ENCODE data around the gene TOM1.

The TOM1 gene

DNA sequence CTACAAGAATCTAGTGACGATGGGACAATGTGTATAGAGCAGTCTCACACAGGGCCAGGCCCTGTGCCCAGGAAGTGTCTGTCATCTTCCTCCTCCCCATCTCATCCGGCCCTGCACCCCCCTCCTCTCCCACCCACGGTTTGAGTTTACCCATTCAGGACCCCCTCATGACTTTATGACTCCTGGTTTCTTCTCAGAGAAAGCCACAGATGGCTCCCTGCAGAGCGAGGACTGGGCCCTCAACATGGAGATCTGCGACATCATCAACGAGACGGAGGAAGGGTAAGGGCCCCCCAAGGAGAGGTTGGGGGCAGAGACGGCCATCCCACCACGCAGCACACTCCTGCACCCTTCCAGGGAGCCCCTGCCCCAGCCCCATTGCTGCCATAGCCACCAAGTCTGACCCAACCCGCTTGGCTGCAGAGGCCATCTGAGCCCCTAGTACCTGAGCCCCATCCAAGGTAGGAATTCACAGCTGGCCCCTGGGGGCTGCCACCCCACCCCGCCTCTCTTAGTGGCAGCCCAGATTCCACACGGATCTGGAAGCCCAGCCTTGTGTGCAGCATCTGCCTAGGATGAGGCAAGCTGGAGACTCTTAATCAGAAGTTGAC, 18.1 kb downstream of the TOM1 start:
- TF ChIP-seq FOXP2 (optimal IDR thresholded peaks at IDR 0.05; ENCODE audit: borderline replicate concordance, extremely low read depth, extremely low read length, insufficient read depth): no peak
- TF ChIP-seq POLR2AphosphoS5 (IDR thresholded peaks at IDR 0.05; ENCODE audit: low read depth, low read length): no peak
- TF ChIP-seq SIN3A (IDR thresholded peaks at IDR 0.05; ENCODE audit: borderline replicate concordance, insufficient read depth, low read length): no peak
- no peak for TF ChIP-seq TAF1 (IDR thresholded peaks at IDR 0.05; ENCODE audit: borderline replicate concordance, insufficient read depth, low read length)
- TF ChIP-seq, protein P1, sequence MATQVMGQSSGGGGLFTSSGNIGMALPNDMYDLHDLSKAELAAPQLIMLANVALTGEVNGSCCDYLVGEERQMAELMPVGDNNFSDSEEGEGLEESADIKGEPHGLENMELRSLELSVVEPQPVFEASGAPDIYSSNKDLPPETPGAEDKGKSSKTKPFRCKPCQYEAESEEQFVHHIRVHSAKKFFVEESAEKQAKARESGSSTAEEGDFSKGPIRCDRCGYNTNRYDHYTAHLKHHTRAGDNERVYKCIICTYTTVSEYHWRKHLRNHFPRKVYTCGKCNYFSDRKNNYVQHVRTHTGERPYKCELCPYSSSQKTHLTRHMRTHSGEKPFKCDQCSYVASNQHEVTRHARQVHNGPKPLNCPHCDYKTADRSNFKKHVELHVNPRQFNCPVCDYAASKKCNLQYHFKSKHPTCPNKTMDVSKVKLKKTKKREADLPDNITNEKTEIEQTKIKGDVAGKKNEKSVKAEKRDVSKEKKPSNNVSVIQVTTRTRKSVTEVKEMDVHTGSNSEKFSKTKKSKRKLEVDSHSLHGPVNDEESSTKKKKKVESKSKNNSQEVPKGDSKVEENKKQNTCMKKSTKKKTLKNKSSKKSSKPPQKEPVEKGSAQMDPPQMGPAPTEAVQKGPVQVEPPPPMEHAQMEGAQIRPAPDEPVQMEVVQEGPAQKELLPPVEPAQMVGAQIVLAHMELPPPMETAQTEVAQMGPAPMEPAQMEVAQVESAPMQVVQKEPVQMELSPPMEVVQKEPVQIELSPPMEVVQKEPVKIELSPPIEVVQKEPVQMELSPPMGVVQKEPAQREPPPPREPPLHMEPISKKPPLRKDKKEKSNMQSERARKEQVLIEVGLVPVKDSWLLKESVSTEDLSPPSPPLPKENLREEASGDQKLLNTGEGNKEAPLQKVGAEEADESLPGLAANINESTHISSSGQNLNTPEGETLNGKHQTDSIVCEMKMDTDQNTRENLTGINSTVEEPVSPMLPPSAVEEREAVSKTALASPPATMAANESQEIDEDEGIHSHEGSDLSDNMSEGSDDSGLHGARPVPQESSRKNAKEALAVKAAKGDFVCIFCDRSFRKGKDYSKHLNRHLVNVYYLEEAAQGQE (IDR thresholded peaks at IDR 0.05; ENCODE audit: insufficient read depth in 1 of 2, low read depth in 2 of 2, low read length in 2 of 2): no peak

GRCh38 chr22:35318346-35319215, 18.9 kb downstream of the TOM1 start:
- no peak for TF ChIP-seq POLR2AphosphoS5 (IDR thresholded peaks at IDR 0.05; ENCODE audit: low read depth, low read length)
- TF ChIP-seq, protein P1 (IDR thresholded peaks at IDR 0.05; ENCODE audit: insufficient read depth in 1 of 2, low read depth in 2 of 2, low read length in 2 of 2): no peak
- no peak for TF ChIP-seq FOXP2 (optimal IDR thresholded peaks at IDR 0.05; ENCODE audit: borderline replicate concordance, extremely low read depth, extremely low read length, insufficient read depth)
- no peak for TF ChIP-seq TAF1 (IDR thresholded peaks at IDR 0.05; ENCODE audit: borderline replicate concordance, insufficient read depth, low read length)
- TF ChIP-seq SIN3A (IDR thresholded peaks at IDR 0.05; ENCODE audit: borderline replicate concordance, insufficient read depth, low read length): no peak

DNA sequence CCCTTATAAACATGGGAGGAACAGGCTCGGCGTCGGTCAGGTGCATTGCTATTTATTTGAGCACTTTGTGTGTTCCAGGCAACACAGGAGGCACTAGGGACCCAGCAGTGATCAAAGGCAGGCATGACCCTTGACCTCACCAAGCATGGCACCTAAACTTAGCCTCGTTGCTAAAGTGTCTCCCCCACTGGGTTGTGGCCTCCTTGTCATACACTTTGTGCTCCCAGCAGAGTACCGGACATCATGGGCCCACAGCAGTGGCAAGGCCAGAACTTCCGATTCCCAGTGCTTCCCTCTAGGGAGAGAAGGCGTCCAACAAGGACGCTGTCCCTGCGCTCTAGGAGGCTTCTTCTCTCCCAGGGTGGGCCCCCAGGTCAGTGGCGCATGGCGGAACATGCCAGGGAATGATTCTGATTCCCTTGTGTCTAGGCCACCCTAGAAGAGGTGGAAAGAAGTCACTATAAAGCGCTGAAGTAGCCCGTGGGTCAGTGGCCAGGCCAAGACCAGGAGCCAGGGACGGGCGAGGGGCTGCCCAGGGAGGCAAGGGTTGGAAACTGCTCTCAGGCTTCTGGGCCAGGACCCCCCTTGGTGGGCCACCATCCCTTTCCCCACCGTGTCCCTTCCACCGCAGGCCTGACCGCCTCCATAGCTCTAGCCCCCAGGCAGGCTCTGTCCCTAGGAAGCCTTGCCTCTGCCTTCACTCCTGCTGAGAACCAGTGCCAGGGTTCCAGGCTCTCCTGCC, 19.7 kb downstream of the TOM1 start:
- TF ChIP-seq POLR2AphosphoS5 (IDR thresholded peaks at IDR 0.05; ENCODE audit: low read depth, low read length): no peak
- TF ChIP-seq, protein P1 (IDR thresholded peaks at IDR 0.05; ENCODE audit: insufficient read depth in 1 of 2, low read depth in 2 of 2, low read length in 2 of 2): no peak
- no peak for TF ChIP-seq SIN3A (IDR thresholded peaks at IDR 0.05; ENCODE audit: borderline replicate concordance, insufficient read depth, low read length)
- no peak for TF ChIP-seq FOXP2 (optimal IDR thresholded peaks at IDR 0.05; ENCODE audit: borderline replicate concordance, extremely low read depth, extremely low read length, insufficient read depth)
- no peak for TF ChIP-seq TAF1 (IDR thresholded peaks at IDR 0.05; ENCODE audit: borderline replicate concordance, insufficient read depth, low read length)

DNA sequence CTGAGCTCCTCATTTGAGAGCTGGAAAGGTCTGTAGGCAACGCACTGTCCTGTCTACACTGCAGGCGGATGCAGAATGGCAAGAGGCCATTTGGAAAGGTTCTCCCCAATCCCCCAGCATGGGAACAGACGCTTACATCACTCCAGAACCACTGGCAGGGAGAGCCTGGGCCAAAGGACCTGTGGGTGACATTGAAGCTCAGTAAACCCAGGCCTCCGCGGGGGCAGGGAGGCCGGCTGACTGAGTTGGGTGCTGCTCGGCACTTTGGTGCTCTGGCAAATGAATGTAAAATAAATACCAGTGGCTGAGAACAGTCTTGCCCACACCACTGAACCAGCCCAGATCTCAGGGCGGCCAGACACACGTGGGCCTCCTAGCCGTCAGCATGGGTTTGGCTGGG, 22.4 kb downstream of the TOM1 start:
- TF ChIP-seq POLR2AphosphoS5 (IDR thresholded peaks at IDR 0.05; ENCODE audit: low read depth, low read length): no peak
- no peak for TF ChIP-seq TAF1 (IDR thresholded peaks at IDR 0.05; ENCODE audit: borderline replicate concordance, insufficient read depth, low read length)
- no peak for TF ChIP-seq SIN3A (IDR thresholded peaks at IDR 0.05; ENCODE audit: borderline replicate concordance, insufficient read depth, low read length)
- TF ChIP-seq FOXP2 (optimal IDR thresholded peaks at IDR 0.05; ENCODE audit: borderline replicate concordance, extremely low read depth, extremely low read length, insufficient read depth): no peak
- TF ChIP-seq, protein P1 (IDR thresholded peaks at IDR 0.05; ENCODE audit: insufficient read depth in 1 of 2, low read depth in 2 of 2, low read length in 2 of 2): no peak

Data from PFSK-1 (cell line).